CD4-positive, alpha-beta T cell (primary cell): Measurements from ENCODE around the gene GPR137C. TPM values are rescaled to one million over a fixed set of nuclear protein-coding genes. Genes with fewer than 3 reads are reported as not detected.

Experiments used
- ATAC-seq: fragments of 200-7000 bp; cut with Tn5 transposase; one replicate; pipeline ENCODE4 v1.10.0; 2022; ENCODE audit warnings: mild to moderate bottlenecking; ENCODE audit not compliant: poor library complexity
- CTCF ChIA-PET: fragments of 350-600 bp; sonication (Branson Sonifier 250); formaldehyde crosslinking; loops from one replicate; lab custom pipeline; 2021; ENCODE audit warnings: antibody characterized with exemption, inconsistent platforms; lab: Charles Lee
- POLR2A ChIA-PET: fragments of 350-600 bp; sonication (Branson Sonifier 250); formaldehyde crosslinking; loops from one replicate; lab custom pipeline; 2021; ENCODE audit warnings: antibody characterized with exemption, inconsistent platforms; lab: Charles Lee
- DNase-seq, 14 experiments: peaks; one replicate each; pipeline ENCODE4 v3.0.0-alpha.2; 2013 to 2020; ENCODE audit warnings: mixed read lengths in 2 of 14
- H3K27ac ChIP-seq, 2 donors: one replicate each; pipeline versions ENCODE4 v1.5.1 to v1.7.0; 2013; ENCODE audit warnings: low read length in 2 of 2, low read depth in 1 of 2, mild to moderate bottlenecking in 1 of 2
- H3K27me3 ChIP-seq, 2 experiments: 1 replicate in 1 of 2; 2 replicates in 1 of 2; pipeline versions ENCODE4 v1.6.1 to v1.7.0; 2013; ENCODE audit warnings: low read length in 2 of 2, control low read depth in 1 of 2, mild to moderate bottlenecking in 1 of 2, moderate library complexity in 1 of 2; ENCODE audit not compliant: insufficient read depth in 2 of 2, control insufficient read depth in 1 of 2
- H3K36me3 ChIP-seq: one replicate; pipeline ENCODE4 v1.6.1; 2013; ENCODE audit warnings: low read length, control low read depth; ENCODE audit not compliant: insufficient read depth
- H3K4me1 ChIP-seq: one replicate; pipeline ENCODE4 v1.6.1; 2013; ENCODE audit warnings: low read length, control low read depth; ENCODE audit not compliant: insufficient read depth
- H3K4me3 ChIP-seq: one replicate; pipeline ENCODE4 v1.5.1; 2013; ENCODE audit warnings: mild to moderate bottlenecking, low read length, moderate library complexity
- H3K9me3 ChIP-seq, 2 experiments: 1 replicate in 1 of 2; 2 replicates in 1 of 2; pipeline versions ENCODE4 v1.6.1 to v1.7.0; 2013; ENCODE audit warnings: low read length in 2 of 2, mild to moderate bottlenecking in 2 of 2, control low read depth in 1 of 2, moderate library complexity in 1 of 2; ENCODE audit not compliant: control insufficient read depth in 1 of 2, insufficient read depth in 1 of 2
- H3K27ac Mint-ChIP-seq: one replicate; pipeline ENCODE4 v1.8.0; 2020; ENCODE audit warnings: mixed read lengths
- H3K27me3 Mint-ChIP-seq: one replicate; pipeline ENCODE4 v1.8.0; 2021; ENCODE audit warnings: mixed read lengths
- H3K36me3 Mint-ChIP-seq: one replicate; pipeline ENCODE4 v1.8.0; 2021; ENCODE audit warnings: low read depth, mixed read lengths
- H3K4me1 Mint-ChIP-seq: one replicate; pipeline ENCODE4 v1.8.0; 2021; ENCODE audit warnings: low read depth, mixed read lengths
- H3K4me3 Mint-ChIP-seq: one replicate; pipeline ENCODE4 v1.8.0; 2020; ENCODE audit warnings: mild to moderate bottlenecking, mixed read lengths
- H3K9me3 Mint-ChIP-seq: one replicate; pipeline ENCODE4 v1.8.0; 2020; ENCODE audit warnings: mixed read lengths
- intact Hi-C, 2 experiments: fragments of 100-400 bp; cut with DNase I in 1 of 2; cut with micrococcal nuclease in 1 of 2; formaldehyde crosslinking; loops; one replicate each; pipeline versions ENCODE4 v1.15.1 to v1.9.0; 2023 to 2025; cut with DNase I, micrococcal nuclease
- total RNA-seq, 174 experiments: library from RNA in 2 of 174; stranded (reverse) in 2 of 174; gene quantifications; one replicate each; pipeline ENCODE4 v1.2.3 and lab custom pipeline; 2021 to 2026
- TF ChIP-seq, protein P1 (sequence below): fragments of 200-600 bp; IDR thresholded peaks from one replicate; pipeline ENCODE4 v1.8.0; 2022; ENCODE audit warnings: antibody characterized with exemption, mild to moderate bottlenecking

Gene GPR137C
- total RNA-seq, 2 experiments from 2014 or later = 0.08 to 0.19 TPM

DNA sequence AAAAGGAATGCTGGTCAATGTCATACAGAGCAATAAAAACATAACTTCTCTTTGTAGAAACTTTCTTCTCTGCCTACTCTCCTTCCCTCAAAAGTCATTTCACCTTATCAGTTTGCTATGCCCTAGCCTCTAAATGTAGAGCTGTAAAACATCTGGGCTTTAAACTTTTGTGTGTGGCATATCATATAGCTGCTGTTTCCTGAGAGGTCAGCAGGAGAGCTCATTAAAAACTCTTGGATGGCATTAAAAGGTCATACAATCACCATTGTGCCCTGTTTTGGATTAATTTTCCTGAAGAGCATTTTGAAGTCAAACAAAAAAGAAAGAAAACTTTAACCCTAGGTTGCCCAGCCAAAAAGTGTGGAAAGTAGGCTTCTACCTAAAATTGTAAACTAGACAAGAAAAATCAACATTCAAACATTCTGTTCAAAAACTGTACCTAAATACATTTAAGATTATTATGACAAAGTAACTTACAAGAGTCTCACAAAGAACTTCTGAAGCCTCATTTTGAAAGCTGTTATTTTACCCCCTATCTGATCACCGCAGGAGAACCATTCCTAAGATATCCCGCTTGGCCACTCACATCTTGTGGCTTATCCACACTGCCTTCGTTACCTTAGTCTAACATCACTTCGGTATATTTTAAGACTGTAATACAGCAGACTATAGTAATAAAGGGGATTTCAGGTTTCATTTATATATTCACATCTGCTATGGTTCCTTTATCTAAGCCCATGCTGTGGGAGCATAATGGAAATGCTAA lies 38.4 kb upstream of the GPR137C start:
- Histone ChIP-seq H3K9me3 (peaks cover 0 to 4% of the 10 kb centered on the region in 2 experiments), H3K4me3 (no peak overlapping the region), H3K36me3 (peaks cover 7% of the 10 kb centered on the region), H3K27me3 (no peaks in the 10 kb centered on the region), H3K27ac (no peak overlapping the region), H3K4me1 (no peaks in the 10 kb centered on the region)
- ATAC-seq (no peak), DNase-seq (no peak)
- TF ChIP-seq, protein P1, sequence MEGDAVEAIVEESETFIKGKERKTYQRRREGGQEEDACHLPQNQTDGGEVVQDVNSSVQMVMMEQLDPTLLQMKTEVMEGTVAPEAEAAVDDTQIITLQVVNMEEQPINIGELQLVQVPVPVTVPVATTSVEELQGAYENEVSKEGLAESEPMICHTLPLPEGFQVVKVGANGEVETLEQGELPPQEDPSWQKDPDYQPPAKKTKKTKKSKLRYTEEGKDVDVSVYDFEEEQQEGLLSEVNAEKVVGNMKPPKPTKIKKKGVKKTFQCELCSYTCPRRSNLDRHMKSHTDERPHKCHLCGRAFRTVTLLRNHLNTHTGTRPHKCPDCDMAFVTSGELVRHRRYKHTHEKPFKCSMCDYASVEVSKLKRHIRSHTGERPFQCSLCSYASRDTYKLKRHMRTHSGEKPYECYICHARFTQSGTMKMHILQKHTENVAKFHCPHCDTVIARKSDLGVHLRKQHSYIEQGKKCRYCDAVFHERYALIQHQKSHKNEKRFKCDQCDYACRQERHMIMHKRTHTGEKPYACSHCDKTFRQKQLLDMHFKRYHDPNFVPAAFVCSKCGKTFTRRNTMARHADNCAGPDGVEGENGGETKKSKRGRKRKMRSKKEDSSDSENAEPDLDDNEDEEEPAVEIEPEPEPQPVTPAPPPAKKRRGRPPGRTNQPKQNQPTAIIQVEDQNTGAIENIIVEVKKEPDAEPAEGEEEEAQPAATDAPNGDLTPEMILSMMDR = no peak
- Mint-ChIP-seq H3K27ac (no peak overlapping the region), H3K4me1 (no peaks in the 10 kb centered on the region), H3K36me3 (peaks cover 22% of the 10 kb centered on the region), H3K4me3 (no peak overlapping the region), H3K27me3 (no peaks in the 10 kb centered on the region), H3K9me3 (no peaks in the 10 kb centered on the region)
- intact Hi-C loops = no loop called here
- ChIA-PET CTCF (no interaction called here), POLR2A (no interaction called here)

DNA sequence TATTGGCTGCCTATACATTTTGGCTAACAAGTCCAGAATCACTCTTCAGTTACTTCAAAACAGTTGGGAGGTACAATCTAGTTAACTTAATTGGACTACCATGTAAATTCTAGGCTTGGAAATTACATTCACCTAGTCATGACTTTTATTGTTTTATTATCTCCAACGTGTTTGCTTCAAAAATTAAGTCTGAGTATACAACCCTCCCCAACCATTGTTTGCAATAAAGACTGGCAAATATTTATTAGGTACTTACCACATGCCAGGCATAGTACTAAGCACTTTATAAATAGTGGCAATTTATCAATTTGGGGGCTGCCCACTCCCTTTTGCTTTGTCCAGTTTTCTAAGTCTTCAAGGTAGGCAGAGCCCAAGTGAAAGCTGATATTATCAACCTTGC lies 30.6 kb upstream of the GPR137C start:
- ChIA-PET CTCF (no interaction called here), POLR2A (no interaction called here)
- intact Hi-C loops = no loop called here
- H3K27me3 Mint-ChIP-seq = no peaks in the 10 kb centered on the region
- no peak overlapping the region for H3K27ac ChIP-seq
- no peak overlapping the region for H3K4me3 ChIP-seq
- H3K4me1 ChIP-seq = no peaks in the 10 kb centered on the region
- H3K4me3 Mint-ChIP-seq = no peak overlapping the region
- H3K36me3 ChIP-seq = peaks cover 5% of the 10 kb centered on the region
- no peaks in the 10 kb centered on the region for H3K9me3 ChIP-seq
- H3K27me3 ChIP-seq = no peaks in the 10 kb centered on the region
- ATAC-seq (no peak), DNase-seq (no peak)
- H3K9me3 Mint-ChIP-seq = no peaks in the 10 kb centered on the region
- H3K27ac Mint-ChIP-seq = no peak overlapping the region
- no peaks in the 10 kb centered on the region for H3K4me1 Mint-ChIP-seq
- H3K36me3 Mint-ChIP-seq = peaks cover 13% of the 10 kb centered on the region
- TF ChIP-seq, protein P1 = no peak

DNA sequence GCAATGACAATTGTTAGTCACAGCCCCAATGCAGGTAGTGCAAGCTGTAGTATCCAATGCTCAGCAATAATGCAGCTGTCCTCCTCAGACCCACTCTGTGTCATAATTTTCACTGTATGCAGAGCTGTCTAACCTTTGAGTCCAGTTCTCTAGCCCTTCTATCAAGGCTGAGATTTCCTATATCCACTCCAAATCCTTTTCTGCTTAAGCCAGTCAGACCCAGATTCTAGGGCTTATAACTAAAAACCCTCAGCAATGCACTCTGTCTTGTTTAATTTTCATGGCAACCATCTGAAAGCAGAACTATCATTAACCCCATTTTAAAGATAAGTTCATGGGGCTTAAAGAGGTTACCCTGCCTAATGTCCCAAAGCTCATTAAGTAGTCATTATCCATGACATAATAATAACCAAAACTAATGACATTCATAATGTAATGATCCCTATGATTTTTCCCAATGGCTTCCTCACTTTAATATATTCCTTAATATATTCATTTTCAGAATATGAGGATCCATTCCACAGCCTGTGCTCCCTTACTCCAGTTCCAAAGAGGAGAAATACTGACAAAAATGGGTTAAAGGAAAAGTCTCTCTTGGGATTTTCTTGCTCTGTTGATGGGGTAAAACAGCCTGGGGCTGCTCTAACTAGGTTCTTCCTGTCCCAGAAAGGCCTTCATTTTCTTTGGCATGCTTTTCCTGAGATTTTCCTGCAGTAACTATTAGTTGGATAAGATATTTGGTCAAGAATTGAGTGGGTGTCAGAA lies 29.9 kb upstream of the GPR137C start:
- H3K27ac ChIP-seq = no peak overlapping the region
- H3K27ac Mint-ChIP-seq = no peak overlapping the region
- DNase-seq (no peak), ATAC-seq (no peak)
- H3K36me3 Mint-ChIP-seq = peaks cover 20% of the 10 kb centered on the region
- intact Hi-C loops = no loop called here
- TF ChIP-seq, protein P1 = no peak
- H3K9me3 ChIP-seq = no peaks in the 10 kb centered on the region
- no peaks in the 10 kb centered on the region for H3K4me1 Mint-ChIP-seq
- H3K9me3 Mint-ChIP-seq = no peaks in the 10 kb centered on the region
- H3K4me3 ChIP-seq = no peak overlapping the region
- no peaks in the 10 kb centered on the region for H3K4me1 ChIP-seq
- POLR2A ChIA-PET = no interaction called here
- H3K27me3 ChIP-seq = no peaks in the 10 kb centered on the region
- CTCF ChIA-PET = no interaction called here
- H3K27me3 Mint-ChIP-seq = no peaks in the 10 kb centered on the region
- no peak overlapping the region for H3K4me3 Mint-ChIP-seq
- H3K36me3 ChIP-seq = peaks cover 4% of the 10 kb centered on the region
